Lung (tissue), 12 donors: Measurements from ENCODE around the gene EIF4E1B. TPM values are rescaled to one million over a fixed set of nuclear protein-coding genes. Genes with fewer than 3 reads are reported as not detected.

Source experiments
- ATAC-seq: fragments of 200-7000 bp; cut with Tn5 transposase; one replicate; pipeline ENCODE4 v1.9.1; 2020; ENCODE audit warnings: moderate number of reproducible peaks; ENCODE audit not compliant: insufficient read depth, low FRiP score
- DNase-seq, 3 donors: peaks; one replicate each; pipeline ENCODE4 v3.0.0-alpha.2; 2013 to 2017
- H3K27ac ChIP-seq, 2 donors: one replicate each; pipeline ENCODE4 v1.5.1; 2013; ENCODE audit warnings: mild to moderate bottlenecking in 2 of 2, moderate library complexity in 2 of 2, control low read depth in 1 of 2, inconsistent platforms in 1 of 2, low read depth in 1 of 2, low read length in 1 of 2
- H3K27me3 ChIP-seq, 3 donors: one replicate each; pipeline ENCODE4 v1.5.1; 2013; ENCODE audit warnings: low read length in 2 of 3; ENCODE audit not compliant: control insufficient read depth in 3 of 3, insufficient read depth in 3 of 3
- H3K36me3 ChIP-seq, 4 donors: one replicate each; pipeline ENCODE4 v1.5.1; 2013; ENCODE audit warnings: low read length in 4 of 4, mild to moderate bottlenecking in 1 of 4, moderate library complexity in 1 of 4; ENCODE audit not compliant: control insufficient read depth in 4 of 4, insufficient read depth in 4 of 4
- H3K4me1 ChIP-seq, 5 donors: one replicate each; pipeline ENCODE4 v1.5.1; 2013; ENCODE audit warnings: low read length in 5 of 5, mild to moderate bottlenecking in 2 of 5, moderate library complexity in 1 of 5; ENCODE audit not compliant: control insufficient read depth in 5 of 5, insufficient read depth in 5 of 5
- H3K4me3 ChIP-seq: one replicate; pipeline ENCODE4 v1.5.1; 2013; ENCODE audit warnings: mild to moderate bottlenecking, control low read depth, moderate library complexity
- H3K9ac ChIP-seq, 2 donors: one replicate each; pipeline ENCODE4 v1.5.1; 2013; ENCODE audit warnings: low read length in 2 of 2, control low read depth in 1 of 2; ENCODE audit not compliant: insufficient read depth in 1 of 2
- H3K9me3 ChIP-seq, 4 donors: one replicate each; pipeline ENCODE4 v1.5.1; 2013; ENCODE audit warnings: low read length in 3 of 4, mild to moderate bottlenecking in 1 of 4, moderate library complexity in 1 of 4; ENCODE audit not compliant: control insufficient read depth in 4 of 4, insufficient read depth in 3 of 4
- WGBS, 2 donors: extraction: QIAGEN DNeasy Blood & Tissue Kit; methylation state at CpG; one replicate each; pipeline ENCODE4 v1.1.7; 2013; 5-methylcytosine and 5-hydroxymethylcytosine counted together
- polyA plus RNA-seq, 2 donors: library from polyadenylated mRNA; stranded (reverse); fragments of 200-250 nt; gene quantifications; one replicate each; pipeline ENCODE4 v1.2.1, GENCODE V29; 2013
- total RNA-seq, 2 donors: library from RNA; depleted of rRNA in 1 of 2; stranded (reverse); fragments of >200 nt in 1 of 2; gene quantifications; one replicate each; pipeline ENCODE4 v1.2.1, GENCODE V29; 2014 to 2021
- TF ChIP-seq, protein P1 (sequence below): IDR thresholded peaks from 2 replicates; pipeline ENCODE4 v1.5.1; 2012; ENCODE audit warnings: mild to moderate bottlenecking; ENCODE audit errors: control extremely low read depth, extremely low read depth
- donor health status: control.
- donor health status: control.
- donor health status: Bipolar disorder and iron deficiency.
- donor health status: healthy.
- donor health status: DM: yes; HTN: yes; CAD: no.

Gene EIF4E1B
- total and polyA plus RNA-seq, 4 donors, result not detected

DNA sequence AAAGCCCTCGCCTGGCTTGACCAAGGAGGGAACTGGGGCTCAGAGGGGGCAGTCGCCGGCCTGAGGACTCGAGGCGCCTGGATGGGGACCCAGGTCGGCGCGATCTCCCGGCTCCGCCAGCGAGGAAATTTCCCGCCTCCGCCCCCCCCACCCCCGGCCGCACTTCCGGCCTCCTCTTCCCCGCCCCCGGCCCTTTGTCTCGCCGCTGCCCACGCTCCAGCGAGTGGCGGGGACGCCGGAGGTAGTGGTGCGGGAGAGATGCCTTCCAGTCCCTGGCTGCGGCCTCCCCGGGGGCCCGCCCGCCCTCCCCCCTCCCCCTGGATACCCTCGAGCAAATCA is 20.1 kb upstream of the EIF4E1B start:
- H3K4me1 ChIP-seq, result peaks cover 0 to 13% (median 2%) of the 10 kb centered on the region in 5 donors
- H3K27me3 ChIP-seq, result peaks cover 0 to 16% (median 4%) of the 10 kb centered on the region in 3 donors
- ATAC-seq (no peak), DNase-seq (no peak)
- TF ChIP-seq, protein P1, sequence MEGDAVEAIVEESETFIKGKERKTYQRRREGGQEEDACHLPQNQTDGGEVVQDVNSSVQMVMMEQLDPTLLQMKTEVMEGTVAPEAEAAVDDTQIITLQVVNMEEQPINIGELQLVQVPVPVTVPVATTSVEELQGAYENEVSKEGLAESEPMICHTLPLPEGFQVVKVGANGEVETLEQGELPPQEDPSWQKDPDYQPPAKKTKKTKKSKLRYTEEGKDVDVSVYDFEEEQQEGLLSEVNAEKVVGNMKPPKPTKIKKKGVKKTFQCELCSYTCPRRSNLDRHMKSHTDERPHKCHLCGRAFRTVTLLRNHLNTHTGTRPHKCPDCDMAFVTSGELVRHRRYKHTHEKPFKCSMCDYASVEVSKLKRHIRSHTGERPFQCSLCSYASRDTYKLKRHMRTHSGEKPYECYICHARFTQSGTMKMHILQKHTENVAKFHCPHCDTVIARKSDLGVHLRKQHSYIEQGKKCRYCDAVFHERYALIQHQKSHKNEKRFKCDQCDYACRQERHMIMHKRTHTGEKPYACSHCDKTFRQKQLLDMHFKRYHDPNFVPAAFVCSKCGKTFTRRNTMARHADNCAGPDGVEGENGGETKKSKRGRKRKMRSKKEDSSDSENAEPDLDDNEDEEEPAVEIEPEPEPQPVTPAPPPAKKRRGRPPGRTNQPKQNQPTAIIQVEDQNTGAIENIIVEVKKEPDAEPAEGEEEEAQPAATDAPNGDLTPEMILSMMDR, result no peak
- WGBS, 2 donors, result 3 to 4% methylated on average over 21 to 31 of the region's 31 CpGs
- H3K9ac ChIP-seq, result no peak overlapping the region
- H3K9me3 ChIP-seq, result peaks cover 0 to 5% (median 0%) of the 10 kb centered on the region in 4 donors
- no peaks in the 10 kb centered on the region for H3K36me3 ChIP-seq
- H3K27ac ChIP-seq, result no peak overlapping the region
- H3K4me3 ChIP-seq, result peak overlapping the region; percentile 60

DNA sequence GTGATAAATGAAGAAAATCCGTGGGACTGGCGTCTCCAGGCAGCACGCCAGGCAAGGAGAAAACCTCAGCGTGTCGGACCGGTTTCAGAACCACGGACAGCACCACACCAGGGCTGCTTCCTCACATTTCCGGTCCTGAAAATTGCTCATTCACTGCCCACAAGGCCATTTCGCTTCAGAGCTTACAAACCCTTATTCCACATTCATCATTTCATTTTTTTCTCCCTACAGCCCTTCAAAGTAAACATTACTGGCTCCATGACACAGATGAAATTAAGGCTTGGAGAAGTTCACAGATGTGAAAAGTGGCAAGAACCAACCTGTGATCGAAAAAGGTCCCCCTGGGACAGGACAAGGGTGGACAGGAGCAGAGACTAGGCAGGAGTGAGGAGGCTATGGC is 19.0 kb upstream of the EIF4E1B start:
- 10 to 11% methylated on average over 10 of the region's 10 CpGs for WGBS, 2 donors
- H3K9ac ChIP-seq, result no peak overlapping the region
- TF ChIP-seq, protein P1, result no peak
- H3K4me3 ChIP-seq, result no peak overlapping the region
- ATAC-seq (peak; percentile 39), DNase-seq (peak; percentile 84 to 92 (median 86))
- peaks cover 0 to 5% (median 0%) of the 10 kb centered on the region in 4 donors for H3K9me3 ChIP-seq
- no peaks in the 10 kb centered on the region for H3K36me3 ChIP-seq
- no peak overlapping the region for H3K27ac ChIP-seq
- H3K4me1 ChIP-seq, result peaks cover 0 to 8% (median 2%) of the 10 kb centered on the region in 5 donors
- peaks cover 0 to 23% (median 6%) of the 10 kb centered on the region in 3 donors for H3K27me3 ChIP-seq

DNA sequence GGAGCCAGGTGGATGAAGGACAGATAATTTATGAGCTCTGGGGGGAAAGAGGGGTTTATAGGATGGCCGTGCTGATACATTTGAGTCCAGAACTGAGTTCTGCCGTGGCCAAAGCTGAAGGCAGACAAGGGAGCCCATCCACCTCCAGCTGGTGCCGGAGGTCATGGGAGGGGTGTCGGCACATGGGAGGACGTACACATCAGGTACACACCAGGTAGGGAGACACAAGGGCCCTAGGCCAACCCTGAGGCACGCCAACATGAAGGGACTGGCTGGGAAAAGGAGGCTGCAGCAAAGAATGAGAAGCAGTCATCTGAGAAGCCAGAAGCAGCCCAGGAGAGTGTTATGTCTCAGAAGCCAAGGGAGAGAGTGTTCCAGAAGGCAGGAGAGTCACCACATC is 18.5 kb upstream of the EIF4E1B start:
- Histone ChIP-seq H3K27me3 (peaks cover 0 to 29% (median 7%) of the 10 kb centered on the region in 3 donors), H3K9ac (no peak overlapping the region), H3K4me3 (no peak overlapping the region), H3K4me1 (peaks cover 0 to 8% (median 2%) of the 10 kb centered on the region in 5 donors), H3K27ac (no peak overlapping the region), H3K36me3 (no peaks in the 10 kb centered on the region), H3K9me3 (peaks cover 0 to 5% (median 0%) of the 10 kb centered on the region in 4 donors)
- no peak for DNase-seq
- 87 to 93% methylated on average over 6 of the region's 6 CpGs for WGBS, 2 donors
- no peak for ATAC-seq
- TF ChIP-seq, protein P1, result no peak

DNA sequence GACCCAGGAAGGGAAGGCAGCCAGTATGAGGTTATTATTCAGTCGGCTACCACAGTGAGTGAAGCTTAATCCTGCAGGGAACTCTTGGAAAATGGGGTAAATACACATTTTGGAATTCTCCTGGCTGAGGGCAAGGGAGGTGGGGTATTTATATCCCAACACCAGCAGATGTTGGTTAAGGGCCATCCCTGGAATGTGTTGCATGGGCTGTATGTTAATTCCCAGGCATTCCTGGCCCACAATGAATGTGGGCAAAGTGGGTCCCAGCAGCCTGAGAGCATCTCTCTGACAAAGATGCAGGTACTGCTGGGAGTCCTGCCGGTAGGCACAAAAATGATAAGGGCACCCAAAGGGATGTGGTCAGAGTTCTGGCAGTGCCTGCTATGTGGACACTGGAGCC is 17.6 kb upstream of the EIF4E1B start:
- TF ChIP-seq, protein P1, result no peak
- WGBS, 2 donors, result 58 to 67% methylated on average over 2 of the region's 2 CpGs
- Histone ChIP-seq H3K4me1 (peaks cover 0 to 8% (median 2%) of the 10 kb centered on the region in 5 donors), H3K27me3 (peaks cover under 1 to 34% (median 12%) of the 10 kb centered on the region in 3 donors), H3K9ac (no peak overlapping the region), H3K36me3 (no peaks in the 10 kb centered on the region), H3K4me3 (no peak overlapping the region), H3K9me3 (peaks cover 0 to 5% (median 0%) of the 10 kb centered on the region in 4 donors), H3K27ac (no peak overlapping the region)
- no peak for DNase-seq
- no peak for ATAC-seq
